Right lobe of liver (tissue), 6 donors: Measurements from ENCODE around the gene EZR. TPM values are rescaled to one million over a fixed set of nuclear protein-coding genes. Genes with fewer than 3 reads are reported as not detected.
A peak's percentile ranks its signal among the peaks of the same experiment; 100 is the strongest.

Source experiments
- ATAC-seq, 4 donors: fragments of 200-7000 bp; cut with Tn5 transposase; one replicate each; pipeline ENCODE4 v1.9.1; 2020; ENCODE audit warnings: mild to moderate bottlenecking in 4 of 4, moderate library complexity in 4 of 4
- DNase-seq, 3 donors: peaks; one replicate each; pipeline ENCODE4 v3.0.0-alpha.2; 2020
- H3K27ac ChIP-seq, 3 donors: fragments of 200-600 bp; one replicate each; pipeline ENCODE4 v1.8.0; 2022
- H3K27me3 ChIP-seq, 2 donors: fragments of 200-600 bp; one replicate each; pipeline ENCODE4 v1.8.0; 2022
- H3K36me3 ChIP-seq, 4 donors: fragments of 200-600 bp; sonication (generic) in 1 of 4; one replicate each; pipeline versions ENCODE4 v1.5.1 to v1.8.0; 2017 to 2022; ENCODE audit warnings: control low read depth in 1 of 4
- H3K4me1 ChIP-seq, 4 donors: fragments of 200-600 bp; sonication (generic) in 1 of 4; one replicate each; pipeline versions ENCODE4 v1.5.1 to v1.8.0; 2017 to 2022; ENCODE audit warnings: control low read depth in 1 of 4
- H3K4me3 ChIP-seq, 3 donors: fragments of 200-600 bp; one replicate each; pipeline ENCODE4 v1.8.0; 2022
- H3K9me3 ChIP-seq, 4 donors: fragments of 200-600 bp; sonication (generic) in 1 of 4; one replicate each; pipeline versions ENCODE4 v1.5.1 to v1.8.0; 2017 to 2022; ENCODE audit warnings: control low read depth in 1 of 4
- CTCF ChIP-seq, 4 donors: fragments of 200-600 bp in 3 of 4; fragments of 450-650 bp in 1 of 4; IDR thresholded peaks; one replicate each; pipeline versions ENCODE4 v1.5.1 to v1.8.0; 2016 to 2022; ENCODE audit warnings: antibody characterized with exemption in 4 of 4, mild to moderate bottlenecking in 2 of 4
- POLR2A ChIP-seq: fragments of 450-650 bp; IDR thresholded peaks from one replicate; pipeline ENCODE4 v1.6.1; 2017; ENCODE audit warnings: antibody characterized with exemption, mild to moderate bottlenecking
- WGBS: methylation state at CpG from one replicate; pipeline ENCODE4 v1.1.6; 2018; ENCODE audit warnings: low coverage, low lambda C conversion rate; ENCODE audit not compliant: insufficient coverage; ENCODE audit errors: missing lambda C conversion rate; 5-methylcytosine and 5-hydroxymethylcytosine counted together
- intact Hi-C, 2 donors: fragments of 100-400 bp; cut with DNase I; formaldehyde crosslinking; loops; one replicate each; pipeline versions ENCODE4 v1.11.2 to v1.14.1; 2022
- total RNA-seq, 6 experiments: library from RNA; depleted of rRNA in 2 of 6; stranded (reverse); fragments of >200 nt in 2 of 6; fragmentation: NEBNext Ultra II Directional in 3 of 6; extraction: Animal tissue kit (Norgen Biotek cat#: 25700) in 3 of 6; gene quantifications; one replicate each; pipeline versions ENCODE4 v1.1.0 to v1.2.4, GENCODE V29; 2016 to 2023
- donor health status: DM: no; HTN: yes; CAD: no.
- donor health status: DM: no; HTN: no; CAD: no.
- donor health status: DM: no; HTN: no; CAD: no.
- donor health status: DM: no; HTN: yes; CAD: no.
- donor health status: DM: no; HTN: yes; CAD: no.

Gene EZR
- total RNA-seq, 6 experiments from 2014 or later = 26.4 to 161 (median 35.9) TPM

GRCh38 chr6:158789115-158789917 lies 29.9 kb downstream of the EZR start:
- intact Hi-C loops = no loop called here
- DNase-seq = no peak
- peak; percentile 24 to 77 (median 69) for ATAC-seq

GRCh38 chr6:158787395-158787794 lies 31.8 kb downstream of the EZR start:
- Histone ChIP-seq H3K4me1 (peaks cover 0 to 27% (median 4%) of the 10 kb centered on the region in 4 donors), H3K36me3 (peaks cover 7 to 61% (median 23%) of the 10 kb centered on the region in 4 donors), H3K9me3 (no peaks in the 10 kb centered on the region), H3K27ac (peak overlapping the region in 1 of 3 donors; percentile 8), H3K27me3 (no peaks in the 10 kb centered on the region), H3K4me3 (no peak overlapping the region)
- intact Hi-C loops = no loop called here
- WGBS = 100% methylated on average over 3 of the region's 6 CpGs
- TF ChIP-seq CTCF (IDR thresholded peaks at IDR 0.05) (no peak), POLR2A (no peak)
- peak in 1 of 4 donors; percentile 5 for ATAC-seq
- no peak for DNase-seq

More at GRCh38 chr6:158789115-158789917, 29.9 kb downstream of the EZR start:
- TF ChIP-seq CTCF (IDR thresholded peaks at IDR 0.05) (no peak), POLR2A (no peak)
- Histone ChIP-seq H3K4me3 (no peak overlapping the region), H3K27me3 (no peaks in the 10 kb centered on the region), H3K4me1 (peaks cover 0 to 27% (median 4%) of the 10 kb centered on the region in 4 donors), H3K9me3 (no peaks in the 10 kb centered on the region), H3K27ac (peak overlapping the region in 2 of 3 donors; percentile 23 to 50), H3K36me3 (peaks cover 0 to 42% (median 12%) of the 10 kb centered on the region in 4 donors)
- 41% methylated on average over 11 of the region's 11 CpGs for WGBS

- Histone ChIP-seq H3K9me3 (no peaks in the 10 kb centered on the region), H3K36me3 (peaks cover 7 to 68% (median 27%) of the 10 kb centered on the region in 4 donors), H3K4me1 (peaks cover 0 to 34% (median 4%) of the 10 kb centered on the region in 4 donors), H3K4me3 (no peak overlapping the region), H3K27me3 (no peaks in the 10 kb centered on the region), H3K27ac (no peak overlapping the region)
- intact Hi-C loops = no loop called here
- WGBS = 65% methylated on average over 6 of the region's 6 CpGs
- TF ChIP-seq POLR2A (no peak), CTCF (IDR thresholded peaks at IDR 0.05) (no peak)
- no peak for DNase-seq
- ATAC-seq = peak in 3 of 4 donors; percentile 34 to 55 (median 52)
These were observed 32.4 kb downstream of the EZR start for GRCh38 chr6:158786645-158787304.

GRCh38 chr6:158785036-158785435 lies 34.1 kb downstream of the EZR start:
- Histone ChIP-seq H3K27ac (no peak overlapping the region), H3K4me3 (no peak overlapping the region), H3K9me3 (no peaks in the 10 kb centered on the region), H3K4me1 (peaks cover 0 to 36% (median 2%) of the 10 kb centered on the region in 4 donors), H3K27me3 (no peaks in the 10 kb centered on the region), H3K36me3 (peaks cover 7 to 77% (median 28%) of the 10 kb centered on the region in 4 donors)
- no peak for DNase-seq
- intact Hi-C loops = no loop called here
- TF ChIP-seq POLR2A (no peak), CTCF (IDR thresholded peaks at IDR 0.05) (no peak)
- ATAC-seq = no peak
- 83% methylated on average over 4 of the region's 12 CpGs for WGBS
